Pancreas (tissue), 10 donors: Measurements from ENCODE around the gene VSIR. TPM values are rescaled to one million over a fixed set of nuclear protein-coding genes. Genes with fewer than 3 reads are reported as not detected.
A peak's percentile ranks its signal among the peaks of the same experiment; 100 is the strongest.

ENCODE experiments used
- ATAC-seq, 4 donors: fragments of 200-7000 bp; cut with Tn5 transposase; one replicate each; pipeline versions ENCODE4 v1.8.0 to v1.9.1; 2020; ENCODE audit warnings: mild to moderate bottlenecking in 4 of 4, moderate library complexity in 4 of 4
- DNase-seq, 6 donors: peaks; one replicate each; pipeline ENCODE4 v3.0.0-alpha.2; 2020
- FAIRE-seq: peaks from 2 replicates; lab custom pipeline; 2012; peaks lifted over from hg19 to GRCh38; lab: Jason Lieb, UNC
- H3K27ac ChIP-seq, 4 donors: fragments of 200-600 bp; sonication (generic); 1 replicate in 3 of 4; 2 replicates in 1 of 4; pipeline versions ENCODE4 v1.5.0 to v1.8.0; 2020
- H3K27me3 ChIP-seq, 4 donors: fragments of 200-600 bp; one replicate each; pipeline ENCODE4 v1.8.0; 2021
- H3K36me3 ChIP-seq, 3 donors: fragments of 200-600 bp; sonication (generic) in 1 of 3; one replicate each; pipeline versions ENCODE4 v1.5.0 to v1.8.0; 2020 to 2021
- H3K4me1 ChIP-seq, 3 donors: fragments of 200-600 bp; one replicate each; pipeline ENCODE4 v1.8.0; 2021
- H3K4me3 ChIP-seq, 4 donors: fragments of 200-600 bp; sonication (generic) in 2 of 4; one replicate each; pipeline versions ENCODE4 v1.5.0 to v1.8.0; 2020 to 2021
- H3K9me3 ChIP-seq, 4 donors: fragments of 200-600 bp; one replicate each; pipeline ENCODE4 v1.8.0; 2021
- WGBS, 2 donors: extraction: QIAGEN DNeasy Blood & Tissue Kit; methylation state at CpG; one replicate each; pipeline ENCODE4 v1.1.7; 2013; 5-methylcytosine and 5-hydroxymethylcytosine counted together
- intact Hi-C, 3 donors: fragments of 100-400 bp; cut with DNase I; formaldehyde crosslinking; loops; one replicate each; pipeline versions ENCODE4 v1.11.1 to v1.14.2; 2022
- polyA plus RNA-seq, 2 donors: library from polyadenylated mRNA; stranded (reverse); fragments of 200-250 nt; gene quantifications; one replicate each; pipeline ENCODE4 v1.2.3, GENCODE V29; 2013
- total RNA-seq, 6 donors: library from RNA; stranded (reverse); fragmentation: NEBNext Ultra II Directional in 4 of 6; extraction: Animal tissue kit (Norgen Biotek cat#: 25700) in 4 of 6; gene quantifications; one replicate each; pipeline versions ENCODE4 v1.2.1 to v1.2.4, GENCODE V29; 2021 to 2023
- TF ChIP-seq, protein P1 (sequence below), 4 donors: fragments of 200-600 bp; sonication (generic) in 3 of 4; IDR thresholded peaks; one replicate each; pipeline versions ENCODE4 v1.5.0 to v1.8.0; 2021; ENCODE audit warnings: antibody characterized with exemption in 4 of 4
- donor health status: healthy with polysubstance abuse.
- donor health status: DM: no; HTN: no; CAD: no; lungs with moderate emphysema.
- donor health status: DM: no; HTN: no; CAD: no.
- donor health status: control.
- donor health status: control.
- donor health status: Bipolar disorder and iron deficiency.
- donor health status: DM: yes; HTN: yes; CAD: no.
- donor health status: DM: no; HTN: no; CAD: no.
- donor health status: DM: no; HTN: no; CAD: no.
- donor health status: DM: yes; HTN: yes; CAD: no.

VSIR gene
- total and polyA plus RNA-seq, 8 donors: 3.7 to 27.6 (median 9.3) TPM

DNA sequence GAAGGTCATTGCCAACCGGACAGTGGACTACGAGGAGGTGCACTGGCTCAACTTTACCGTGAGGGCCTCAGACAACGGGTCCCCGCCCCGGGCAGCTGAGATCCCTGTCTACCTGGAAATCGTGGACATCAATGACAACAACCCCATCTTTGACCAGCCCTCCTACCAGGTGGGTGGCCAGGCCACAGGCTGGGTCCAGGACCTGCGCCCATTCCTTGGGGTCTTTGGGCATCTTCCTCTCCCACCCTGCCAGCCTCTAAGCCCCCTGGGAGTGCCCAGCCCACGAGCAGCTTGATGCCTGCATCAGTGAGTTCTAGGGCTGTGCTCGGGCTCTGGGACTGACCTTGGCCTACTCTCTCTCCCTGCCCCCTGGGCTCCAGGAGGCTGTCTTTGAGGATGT is 25.8 kb upstream of the VSIR start:
- TF ChIP-seq, protein P1, sequence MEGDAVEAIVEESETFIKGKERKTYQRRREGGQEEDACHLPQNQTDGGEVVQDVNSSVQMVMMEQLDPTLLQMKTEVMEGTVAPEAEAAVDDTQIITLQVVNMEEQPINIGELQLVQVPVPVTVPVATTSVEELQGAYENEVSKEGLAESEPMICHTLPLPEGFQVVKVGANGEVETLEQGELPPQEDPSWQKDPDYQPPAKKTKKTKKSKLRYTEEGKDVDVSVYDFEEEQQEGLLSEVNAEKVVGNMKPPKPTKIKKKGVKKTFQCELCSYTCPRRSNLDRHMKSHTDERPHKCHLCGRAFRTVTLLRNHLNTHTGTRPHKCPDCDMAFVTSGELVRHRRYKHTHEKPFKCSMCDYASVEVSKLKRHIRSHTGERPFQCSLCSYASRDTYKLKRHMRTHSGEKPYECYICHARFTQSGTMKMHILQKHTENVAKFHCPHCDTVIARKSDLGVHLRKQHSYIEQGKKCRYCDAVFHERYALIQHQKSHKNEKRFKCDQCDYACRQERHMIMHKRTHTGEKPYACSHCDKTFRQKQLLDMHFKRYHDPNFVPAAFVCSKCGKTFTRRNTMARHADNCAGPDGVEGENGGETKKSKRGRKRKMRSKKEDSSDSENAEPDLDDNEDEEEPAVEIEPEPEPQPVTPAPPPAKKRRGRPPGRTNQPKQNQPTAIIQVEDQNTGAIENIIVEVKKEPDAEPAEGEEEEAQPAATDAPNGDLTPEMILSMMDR (IDR thresholded peaks at IDR 0.05): no peak
- intact Hi-C loops: no loop called here
- H3K27ac ChIP-seq: no peak overlapping the region
- FAIRE-seq: no peak
- DNase-seq: no peak
- H3K9me3 ChIP-seq: no peaks in the 10 kb centered on the region
- no peaks in the 10 kb centered on the region for H3K4me1 ChIP-seq
- no peaks in the 10 kb centered on the region for H3K36me3 ChIP-seq
- no peaks in the 10 kb centered on the region for H3K27me3 ChIP-seq
- ATAC-seq: no peak
- WGBS, 2 donors: 60 to 78% methylated on average over 10 of the region's 10 CpGs
- no peak overlapping the region for H3K4me3 ChIP-seq

DNA sequence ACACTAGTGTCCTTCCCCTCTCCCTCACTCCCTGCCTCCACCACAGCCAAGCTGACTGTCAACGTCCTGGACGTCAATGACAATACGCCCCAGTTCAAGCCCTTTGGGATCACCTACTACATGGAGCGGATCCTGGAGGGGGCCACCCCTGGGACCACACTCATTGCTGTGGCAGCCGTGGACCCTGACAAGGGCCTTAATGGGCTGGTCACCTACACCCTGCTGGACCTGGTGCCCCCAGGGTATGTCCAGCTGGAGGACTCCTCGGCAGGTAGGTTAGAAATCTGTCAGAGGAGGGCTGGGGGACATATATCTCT is 24.9 kb upstream of the VSIR start:
- TF ChIP-seq, protein P1 (IDR thresholded peaks at IDR 0.05): no peak
- no peaks in the 10 kb centered on the region for H3K27me3 ChIP-seq
- ATAC-seq: no peak
- intact Hi-C loops: no loop called here
- H3K27ac ChIP-seq: no peak overlapping the region
- no peaks in the 10 kb centered on the region for H3K36me3 ChIP-seq
- no peaks in the 10 kb centered on the region for H3K9me3 ChIP-seq
- no peaks in the 10 kb centered on the region for H3K4me1 ChIP-seq
- H3K4me3 ChIP-seq: no peak overlapping the region
- no peak for FAIRE-seq
- DNase-seq: no peak
- 82 to 90% methylated on average over 6 of the region's 6 CpGs for WGBS, 2 donors

DNA sequence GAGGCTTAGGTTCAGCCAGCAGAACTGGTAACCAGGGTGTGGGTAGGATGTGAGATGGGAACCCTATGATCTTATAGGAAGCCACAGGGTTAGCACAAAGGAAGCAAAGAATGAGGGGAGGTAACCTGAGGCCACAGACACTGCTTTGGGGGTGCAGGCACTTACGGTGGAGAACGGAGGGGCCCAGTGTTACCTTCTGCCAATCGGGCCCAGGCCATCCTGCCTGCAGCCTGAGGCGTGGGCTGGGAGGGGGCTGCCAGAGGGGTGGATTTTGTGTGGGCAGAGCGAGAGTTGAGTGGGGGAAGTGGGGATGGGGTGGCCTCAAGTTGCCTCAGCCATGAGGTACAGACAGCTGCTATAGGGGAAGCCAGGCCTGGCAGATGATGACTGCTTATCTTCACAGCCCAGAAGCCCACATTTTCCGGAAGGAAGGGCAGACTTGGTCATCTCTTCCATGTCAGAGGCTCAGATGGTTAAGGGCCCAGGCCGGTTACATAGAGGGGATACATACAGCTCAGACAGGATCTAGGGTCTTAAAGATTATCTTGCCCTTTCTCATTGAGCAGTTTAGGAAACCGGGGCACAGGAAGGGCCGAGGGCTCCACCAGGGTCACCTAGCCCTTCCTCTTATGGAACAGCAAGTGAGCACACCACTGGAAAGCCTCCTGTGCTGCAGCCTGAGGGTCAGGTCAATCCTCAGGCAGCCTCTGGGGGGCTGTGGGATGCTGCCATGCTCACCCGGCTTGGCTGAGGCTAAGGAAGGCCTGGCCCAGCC is 24.4 kb upstream of the VSIR start:
- Histone ChIP-seq H3K4me1 (no peaks in the 10 kb centered on the region), H3K27ac (no peak overlapping the region), H3K27me3 (no peaks in the 10 kb centered on the region), H3K4me3 (no peak overlapping the region), H3K36me3 (no peaks in the 10 kb centered on the region), H3K9me3 (no peaks in the 10 kb centered on the region)
- intact Hi-C loops: no loop called here
- ATAC-seq (peak in 2 of 4 donors; percentile 16 to 48), FAIRE-seq (no peak), DNase-seq (no peak)
- 72 to 79% methylated on average over 10 of the region's 10 CpGs for WGBS, 2 donors
- TF ChIP-seq, protein P1 (IDR thresholded peaks at IDR 0.05): no peak

DNA sequence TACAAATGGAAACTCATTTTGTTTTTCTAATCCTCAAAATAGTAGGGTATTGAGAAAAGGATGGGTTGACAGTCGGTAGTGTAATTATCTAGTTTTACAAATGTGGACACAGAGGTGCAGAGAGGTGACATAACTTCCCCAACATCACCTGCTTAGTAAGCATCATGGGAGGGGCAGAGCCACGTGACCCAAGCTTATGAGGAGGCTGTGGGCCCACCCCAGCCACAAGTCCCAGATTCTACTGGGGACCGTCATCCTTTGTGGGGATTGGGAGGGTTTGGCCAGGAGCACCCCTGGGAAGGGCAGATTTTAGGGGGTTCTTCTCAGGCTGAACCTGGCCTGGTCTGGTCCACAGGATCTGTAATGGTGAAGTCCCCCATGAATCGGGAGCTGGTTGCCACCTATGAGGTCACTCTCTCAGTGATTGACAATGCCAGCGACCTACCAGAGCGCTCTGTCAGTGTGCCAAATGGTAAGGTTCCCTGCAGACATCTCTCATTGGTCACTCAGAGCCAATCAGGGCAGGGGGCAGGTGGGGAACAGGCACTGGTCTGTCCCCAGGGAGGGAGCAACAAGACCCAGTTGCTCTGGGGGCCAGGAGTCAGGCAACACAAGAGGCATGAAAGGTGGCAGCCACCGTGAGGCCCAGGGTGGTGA is 23.6 kb upstream of the VSIR start:
- H3K36me3 ChIP-seq: no peaks in the 10 kb centered on the region
- no peak overlapping the region for H3K27ac ChIP-seq
- ATAC-seq: no peak
- TF ChIP-seq, protein P1 (IDR thresholded peaks at IDR 0.05): no peak
- H3K4me3 ChIP-seq: no peak overlapping the region
- FAIRE-seq: no peak
- no peaks in the 10 kb centered on the region for H3K27me3 ChIP-seq
- intact Hi-C loops: no loop called here
- no peak for DNase-seq
- H3K4me1 ChIP-seq: no peaks in the 10 kb centered on the region
- no peaks in the 10 kb centered on the region for H3K9me3 ChIP-seq
- 81 to 90% methylated on average over 7 of the region's 7 CpGs for WGBS, 2 donors

DNA sequence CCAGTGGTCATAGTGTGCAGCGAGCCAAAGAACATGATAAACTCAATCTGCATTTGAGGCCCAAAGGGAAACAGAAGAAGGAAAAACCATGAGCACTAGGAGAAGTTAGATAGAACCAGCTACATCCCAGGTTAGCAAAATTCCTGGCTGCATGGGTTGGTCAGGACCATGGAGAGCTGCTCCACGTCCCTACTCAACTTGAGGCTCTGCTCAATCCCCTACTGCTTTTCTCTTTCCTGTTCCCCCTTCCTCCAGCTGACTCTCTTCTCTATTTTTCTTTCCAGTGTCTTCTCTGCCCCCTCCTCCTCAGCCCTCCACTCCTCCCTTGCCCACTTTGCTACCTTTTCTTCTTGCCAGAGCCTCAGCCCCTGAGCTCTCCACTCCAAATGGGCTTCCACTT is 21.9 kb upstream of the VSIR start:
- Histone ChIP-seq H3K27ac (no peak overlapping the region), H3K36me3 (no peaks in the 10 kb centered on the region), H3K27me3 (no peaks in the 10 kb centered on the region), H3K4me1 (no peaks in the 10 kb centered on the region), H3K9me3 (no peaks in the 10 kb centered on the region), H3K4me3 (no peak overlapping the region)
- intact Hi-C loops: no loop called here
- TF ChIP-seq, protein P1 (IDR thresholded peaks at IDR 0.05): no peak
- FAIRE-seq (no peak), DNase-seq (no peak), ATAC-seq (peak in 2 of 4 donors; percentile 44 to 66)
- WGBS, 2 donors: 40 to 51% methylated on average over 2 of the region's 2 CpGs
